ENCODE results near the gene LRRC1. TPM values are rescaled to one million over a fixed set of nuclear protein-coding genes. Genes with fewer than 3 reads are reported as not detected.

LRRC1 gene
- total and polyA plus RNA-seq, 2 of the 8 experiments (the other 6 are each of a cell fraction or from before 2014, with no cell fraction given), result 6.7 to 15.9 TPM

DNA sequence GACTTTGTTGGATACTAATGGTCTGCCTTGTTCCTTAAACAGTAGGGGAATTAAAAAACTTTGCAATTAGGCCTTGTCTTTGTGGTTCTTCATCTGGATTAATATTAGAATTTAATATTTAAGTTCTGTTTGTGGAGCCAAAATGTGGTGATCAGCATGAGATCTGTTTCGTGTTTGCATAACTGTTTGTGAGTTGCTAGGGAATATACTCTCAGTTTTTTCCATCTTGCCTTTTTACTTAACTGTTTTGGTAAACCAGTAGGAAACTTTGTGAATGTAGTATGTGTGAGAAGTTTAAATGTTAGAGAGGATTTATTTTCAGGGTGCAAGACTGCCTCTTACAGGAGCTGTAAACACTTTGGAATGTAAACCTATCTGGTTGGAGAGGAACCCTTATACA lies 35.6 kb downstream of the LRRC1 start (continued):
- TF ChIP-seq CHD7 (IDR thresholded peaks at IDR 0.05; ENCODE audit: insufficient replicate concordance, low read length) (no peak), BCL11A (IDR thresholded peaks at IDR 0.05; ENCODE audit: low read depth in 2 of 2, low read length in 2 of 2) (no peak), SRF (IDR thresholded peaks at IDR 0.05; ENCODE audit: low read depth, low read length) (no peak), SAP30 (IDR thresholded peaks at IDR 0.05; ENCODE audit: insufficient read depth, insufficient replicate concordance, low read length) (no peak)
